HepG2 (cell line): ENCODE results near the gene NDUFV1. TPM values are rescaled to one million over a fixed set of nuclear protein-coding genes. Genes with fewer than 3 reads are reported as not detected.

Experiments used
- ARID5B ChIP-seq: IDR thresholded peaks from 2 replicates; pipeline ENCODE4 v1.4.0; 2020; ENCODE audit warnings: mild to moderate bottlenecking, missing genetic modification reagents
- BORCS8-MEF2B ChIP-seq: sonication (generic); formaldehyde crosslinking; IDR thresholded peaks from 2 replicates; pipeline ENCODE4 v1.8.0; 2022; ENCODE audit warnings: mild to moderate bottlenecking, missing genetic modification reagents
- GRHL1 ChIP-seq: sonication (generic); formaldehyde crosslinking; conservative IDR thresholded peaks from 2 replicates; pipeline ENCODE4 v1.8.0; 2022; ENCODE audit warnings: missing genetic modification reagents
- KLF12 ChIP-seq: sonication (generic); formaldehyde crosslinking; IDR thresholded peaks from 2 replicates; pipeline ENCODE4 v1.4.0; 2020; ENCODE audit warnings: missing genetic modification reagents, borderline replicate concordance
- SNAPC4 ChIP-seq: sonication (generic); formaldehyde crosslinking; IDR thresholded peaks from 2 replicates; pipeline ENCODE4 v1.4.0; 2020; ENCODE audit warnings: mild to moderate bottlenecking, missing genetic modification reagents
- TOE1 ChIP-seq: sonication (generic); formaldehyde crosslinking; IDR thresholded peaks from 2 replicates; pipeline ENCODE4 v1.4.0; 2020; ENCODE audit warnings: mild to moderate bottlenecking, missing genetic modification reagents
- ZNF235 ChIP-seq: sonication (generic); formaldehyde crosslinking; IDR thresholded peaks from 2 replicates; pipeline ENCODE4 v1.8.1; 2023; ENCODE audit warnings: mild to moderate bottlenecking, missing genetic modification reagents, borderline replicate concordance
- polyA plus RNA-seq, 8 experiments: library from polyadenylated mRNA; depleted of rRNA in 3 of 8; stranded (reverse) in 7 of 8; unstranded in 1 of 8; fragments of >200 nt; fragmentation: Illumina TruSeq in 4 of 8; extraction: Trizol in 4 of 8; gene quantifications; 2 replicates each; pipeline versions ENCODE4 v1.2.1 to v1.2.3, GENCODE V29; 2011 to 2016; ENCODE audit warnings: low read depth in 4 of 8, missing spikeins in 1 of 8, mixed read lengths in 1 of 8; ENCODE audit not compliant: insufficient read depth in 1 of 8
- total RNA-seq, 5 experiments: library from RNA; depleted of rRNA; stranded (reverse); fragments of >200 nt; fragmentation: Illumina TruSeq; extraction: Trizol; gene quantifications; 2 replicates each; pipeline ENCODE4 v1.2.3, GENCODE V29; 2016; ENCODE audit warnings: low read depth in 1 of 5

NDUFV1 gene
- total and polyA plus RNA-seq, 2 of the 13 experiments (the other 11 are each of a cell fraction or from before 2014, with no cell fraction given), result 88.9 to 137 TPM

GRCh38 chr11:67611165-67611564 lies 4.4 kb downstream of the NDUFV1 start (continued):
- TF ChIP-seq SNAPC4 (CRISPR knock-in tag) (no peak), GRHL1 (CRISPR knock-in tag) (no peak), KLF12 (CRISPR knock-in tag) (no peak), ARID5B (CRISPR knock-in tag) (no peak), ZNF235 (CRISPR knock-in tag) (no peak), BORCS8-MEF2B (CRISPR knock-in tag) (no peak), TOE1 (CRISPR knock-in tag) (no peak)
- TF ChIP-seq, all 625 proteins: peak for 0
